OCI-M1 (cell line): Measurements from ENCODE around the gene RGCC.

Source experiments
- DNase-seq: peaks from one replicate; lab custom pipeline; 2025; lab: John Stamatoyannopoulos, UW

Gene RGCC

GRCh38 chr13:41453620-41454019 is 3.7 kb upstream of the RGCC start:
- no peak for DNase-seq

- no peak for DNase-seq
Observed at GRCh38 chr13:41454170-41454569, 3.2 kb upstream of the RGCC start.

GRCh38 chr13:41455725-41456419 is 1.5 kb upstream of the RGCC start:
- no peak for DNase-seq

- DNase-seq, result no peak
Observed at GRCh38 chr13:41457589-41458186, 338 bp downstream of the RGCC start.

- DNase-seq, result no peak
Observed at GRCh38 chr13:41458187-41458760, 924 bp downstream of the RGCC start.

GRCh38 chr13:41458761-41459431 is 1.5 kb downstream of the RGCC start:
- DNase-seq, result peak; percentile 64

- no peak for DNase-seq
Observed at GRCh38 chr13:41459432-41460073, 2.2 kb downstream of the RGCC start.

GRCh38 chr13:41460074-41460465 is 2.7 kb downstream of the RGCC start:
- DNase-seq, result no peak

GRCh38 chr13:41460930-41461329 is 3.6 kb downstream of the RGCC start:
- no peak for DNase-seq

- no peak for DNase-seq
Observed at GRCh38 chr13:41461527-41462139, 4.3 kb downstream of the RGCC start.

GRCh38 chr13:41462427-41462826 is 5.1 kb downstream of the RGCC start:
- no peak for DNase-seq

- peak; percentile 67 for DNase-seq
Observed at GRCh38 chr13:41463838-41464602, 6.7 kb downstream of the RGCC start.

GRCh38 chr13:41465241-41465847 is 8.0 kb downstream of the RGCC start:
- DNase-seq, result peak; percentile 39

GRCh38 chr13:41465898-41466320 is 8.6 kb downstream of the RGCC start:
- DNase-seq, result no peak

- no peak for DNase-seq
Observed at GRCh38 chr13:41467425-41467945, 10.1 kb downstream of the RGCC start.

GRCh38 chr13:41468631-41469030 is 11.3 kb downstream of the RGCC start:
- DNase-seq, result no peak

- no peak for DNase-seq
Observed at GRCh38 chr13:41470196-41470595, 12.8 kb downstream of the RGCC start.

GRCh38 chr13:41471785-41472184 is 14.4 kb downstream of the RGCC start:
- no peak for DNase-seq

GRCh38 chr13:41487222-41487621 is 29.9 kb downstream of the RGCC start:
- DNase-seq, result no peak

- DNase-seq, result no peak
Observed at GRCh38 chr13:41488124-41488523, 30.8 kb downstream of the RGCC start.
